ENCODE results near the gene ETFBKMT.

DNA sequence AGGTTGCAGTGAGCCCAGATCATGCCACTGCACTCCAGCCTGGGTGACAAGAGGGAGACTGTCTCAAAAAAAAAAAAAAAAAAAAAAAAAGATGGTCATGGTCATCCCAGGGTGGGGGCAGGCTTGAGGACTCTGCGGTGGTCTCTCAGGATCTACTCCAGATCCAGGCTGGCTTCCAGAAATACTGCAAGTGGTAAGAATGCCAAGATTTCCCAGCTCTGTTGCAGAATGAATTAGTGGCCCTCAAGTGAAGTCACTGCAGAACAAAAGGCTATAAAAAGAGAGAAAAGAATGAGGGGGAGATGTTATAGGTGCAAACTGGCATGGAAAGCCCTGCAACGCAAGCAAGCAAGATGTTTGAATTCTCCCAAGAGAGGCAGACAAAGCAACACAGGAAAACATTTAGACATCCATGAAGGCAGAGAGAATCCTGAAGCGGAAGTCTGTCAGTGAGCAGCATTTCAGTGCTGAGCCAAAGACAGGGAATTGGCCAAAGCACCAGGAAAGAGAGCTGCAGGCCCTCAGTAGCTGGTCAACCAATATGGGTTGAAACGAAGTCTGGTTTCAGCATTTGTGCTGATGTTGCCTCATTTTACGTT lies 31.9 kb upstream of the ETFBKMT start:
- TF ChIP-seq POLR2A (IDR thresholded peaks at IDR 0.05) (no peak), CTCF (IDR thresholded peaks at IDR 0.05) (no peak), POLR2AphosphoS5 (IDR thresholded peaks at IDR 0.05) (no peak), EP300 (IDR thresholded peaks at IDR 0.05) (no peak)
